Suprapubic skin (tissue), 4 donors: ENCODE measurements around the gene ARID1B. TPM values are rescaled to one million over a fixed set of nuclear protein-coding genes. Genes with fewer than 3 reads are reported as not detected.

Experiments used
- DNase-seq, 2 donors: peaks; one replicate each; pipeline ENCODE4 v3.0.0-alpha.2; 2019; ENCODE audit warnings: low spot score in 2 of 2
- H3K27ac ChIP-seq: fragments of 200-600 bp; sonication (generic); one replicate; pipeline ENCODE4 v1.5.1; 2019
- H3K27me3 ChIP-seq: fragments of 200-600 bp; sonication (generic); one replicate; pipeline ENCODE4 v1.5.1; 2019
- H3K36me3 ChIP-seq: fragments of 200-600 bp; sonication (generic); one replicate; pipeline ENCODE4 v1.5.1; 2019
- H3K4me1 ChIP-seq: fragments of 200-600 bp; sonication (generic); one replicate; pipeline ENCODE4 v1.5.1; 2019
- H3K4me3 ChIP-seq: fragments of 200-600 bp; sonication (generic); one replicate; pipeline ENCODE4 v1.5.1; 2019; ENCODE audit warnings: mild to moderate bottlenecking
- H3K9me3 ChIP-seq: fragments of 200-600 bp; sonication (generic); one replicate; pipeline ENCODE4 v1.5.1; 2019
- EP300 ChIP-seq: sonication (generic); formaldehyde crosslinking; IDR thresholded peaks from one replicate; pipeline ENCODE4 v1.6.1; 2017; ENCODE audit warnings: antibody characterized with exemption
- POLR2A ChIP-seq, 2 donors: fragments of 450-650 bp; IDR thresholded peaks; one replicate each; pipeline ENCODE4 v1.6.1; 2017; ENCODE audit warnings: antibody characterized with exemption in 2 of 2, mild to moderate bottlenecking in 2 of 2, moderate library complexity in 2 of 2
- POLR2AphosphoS5 ChIP-seq, 3 donors: sonication (generic); formaldehyde crosslinking; IDR thresholded peaks; one replicate each; pipeline ENCODE4 v1.6.1; 2017; ENCODE audit warnings: antibody characterized with exemption in 3 of 3
- WGBS: methylation state at CpG from one replicate; pipeline ENCODE4 v1.1.5; 2018; 5-methylcytosine and 5-hydroxymethylcytosine counted together
- total RNA-seq, 4 donors: library from RNA; depleted of rRNA; stranded (reverse); fragments of >200 nt; gene quantifications; one replicate each; pipeline ENCODE4 v1.1.0, GENCODE V29; 2016
- TF ChIP-seq, protein P1 (sequence below), 2 donors: fragments of 200-600 bp in 1 of 2; fragments of 450-650 bp in 1 of 2; sonication (generic) in 1 of 2; IDR thresholded peaks; one replicate each; pipeline ENCODE4 v1.5.1; 2016 to 2019; ENCODE audit warnings: antibody characterized with exemption in 2 of 2, mild to moderate bottlenecking in 1 of 2, moderate library complexity in 1 of 2

ARID1B gene
- total RNA-seq, 4 donors from 2014 or later, result 102 to 233 (median 129) TPM

- DNase-seq, result no peak
- H3K27ac ChIP-seq, result no peak overlapping the region
- no peaks in the 10 kb centered on the region for H3K36me3 ChIP-seq
- no peak overlapping the region for H3K4me3 ChIP-seq
- no peak for TF ChIP-seq EP300
- TF ChIP-seq, protein P1, sequence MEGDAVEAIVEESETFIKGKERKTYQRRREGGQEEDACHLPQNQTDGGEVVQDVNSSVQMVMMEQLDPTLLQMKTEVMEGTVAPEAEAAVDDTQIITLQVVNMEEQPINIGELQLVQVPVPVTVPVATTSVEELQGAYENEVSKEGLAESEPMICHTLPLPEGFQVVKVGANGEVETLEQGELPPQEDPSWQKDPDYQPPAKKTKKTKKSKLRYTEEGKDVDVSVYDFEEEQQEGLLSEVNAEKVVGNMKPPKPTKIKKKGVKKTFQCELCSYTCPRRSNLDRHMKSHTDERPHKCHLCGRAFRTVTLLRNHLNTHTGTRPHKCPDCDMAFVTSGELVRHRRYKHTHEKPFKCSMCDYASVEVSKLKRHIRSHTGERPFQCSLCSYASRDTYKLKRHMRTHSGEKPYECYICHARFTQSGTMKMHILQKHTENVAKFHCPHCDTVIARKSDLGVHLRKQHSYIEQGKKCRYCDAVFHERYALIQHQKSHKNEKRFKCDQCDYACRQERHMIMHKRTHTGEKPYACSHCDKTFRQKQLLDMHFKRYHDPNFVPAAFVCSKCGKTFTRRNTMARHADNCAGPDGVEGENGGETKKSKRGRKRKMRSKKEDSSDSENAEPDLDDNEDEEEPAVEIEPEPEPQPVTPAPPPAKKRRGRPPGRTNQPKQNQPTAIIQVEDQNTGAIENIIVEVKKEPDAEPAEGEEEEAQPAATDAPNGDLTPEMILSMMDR (IDR thresholded peaks at IDR 0.05), result no peak
- TF ChIP-seq POLR2AphosphoS5 (IDR thresholded peaks at IDR 0.05), result no peak
- no peak for TF ChIP-seq POLR2A (IDR thresholded peaks at IDR 0.05)
- H3K4me1 ChIP-seq, result peaks cover 23% of the 10 kb centered on the region
- WGBS, result 84% methylated on average over 20 of the region's 20 CpGs
- H3K9me3 ChIP-seq, result no peaks in the 10 kb centered on the region
- H3K27me3 ChIP-seq, result no peaks in the 10 kb centered on the region
Observed at GRCh38 chr6:157217198-157217893, 440.2 kb downstream of the ARID1B start.

GRCh38 chr6:157217894-157218370, 440.8 kb downstream of the ARID1B start:
- no peaks in the 10 kb centered on the region for H3K36me3 ChIP-seq
- 95% methylated on average over 10 of the region's 13 CpGs for WGBS
- peaks cover 23% of the 10 kb centered on the region for H3K4me1 ChIP-seq
- H3K4me3 ChIP-seq, result no peak overlapping the region
- no peak overlapping the region for H3K27ac ChIP-seq
- H3K9me3 ChIP-seq, result no peaks in the 10 kb centered on the region
- no peaks in the 10 kb centered on the region for H3K27me3 ChIP-seq
- DNase-seq, result no peak
- TF ChIP-seq, protein P1 (IDR thresholded peaks at IDR 0.05), result no peak
- no peak for TF ChIP-seq POLR2A (IDR thresholded peaks at IDR 0.05)
- TF ChIP-seq POLR2AphosphoS5 (IDR thresholded peaks at IDR 0.05), result no peak
- TF ChIP-seq EP300, result no peak

- no peak for DNase-seq
- Histone ChIP-seq H3K27me3 (no peaks in the 10 kb centered on the region), H3K9me3 (no peaks in the 10 kb centered on the region), H3K36me3 (no peaks in the 10 kb centered on the region), H3K4me1 (peaks cover 23% of the 10 kb centered on the region), H3K27ac (peak overlapping the region; percentile 35), H3K4me3 (no peak overlapping the region)
- WGBS, result 93% methylated on average over 23 of the region's 23 CpGs
- no peak for TF ChIP-seq EP300
- no peak for TF ChIP-seq POLR2AphosphoS5 (IDR thresholded peaks at IDR 0.05)
- TF ChIP-seq, protein P1 (IDR thresholded peaks at IDR 0.05), result no peak
- no peak for TF ChIP-seq POLR2A (IDR thresholded peaks at IDR 0.05)
Observed at GRCh38 chr6:157218371-157219198, 441.4 kb downstream of the ARID1B start.

DNA sequence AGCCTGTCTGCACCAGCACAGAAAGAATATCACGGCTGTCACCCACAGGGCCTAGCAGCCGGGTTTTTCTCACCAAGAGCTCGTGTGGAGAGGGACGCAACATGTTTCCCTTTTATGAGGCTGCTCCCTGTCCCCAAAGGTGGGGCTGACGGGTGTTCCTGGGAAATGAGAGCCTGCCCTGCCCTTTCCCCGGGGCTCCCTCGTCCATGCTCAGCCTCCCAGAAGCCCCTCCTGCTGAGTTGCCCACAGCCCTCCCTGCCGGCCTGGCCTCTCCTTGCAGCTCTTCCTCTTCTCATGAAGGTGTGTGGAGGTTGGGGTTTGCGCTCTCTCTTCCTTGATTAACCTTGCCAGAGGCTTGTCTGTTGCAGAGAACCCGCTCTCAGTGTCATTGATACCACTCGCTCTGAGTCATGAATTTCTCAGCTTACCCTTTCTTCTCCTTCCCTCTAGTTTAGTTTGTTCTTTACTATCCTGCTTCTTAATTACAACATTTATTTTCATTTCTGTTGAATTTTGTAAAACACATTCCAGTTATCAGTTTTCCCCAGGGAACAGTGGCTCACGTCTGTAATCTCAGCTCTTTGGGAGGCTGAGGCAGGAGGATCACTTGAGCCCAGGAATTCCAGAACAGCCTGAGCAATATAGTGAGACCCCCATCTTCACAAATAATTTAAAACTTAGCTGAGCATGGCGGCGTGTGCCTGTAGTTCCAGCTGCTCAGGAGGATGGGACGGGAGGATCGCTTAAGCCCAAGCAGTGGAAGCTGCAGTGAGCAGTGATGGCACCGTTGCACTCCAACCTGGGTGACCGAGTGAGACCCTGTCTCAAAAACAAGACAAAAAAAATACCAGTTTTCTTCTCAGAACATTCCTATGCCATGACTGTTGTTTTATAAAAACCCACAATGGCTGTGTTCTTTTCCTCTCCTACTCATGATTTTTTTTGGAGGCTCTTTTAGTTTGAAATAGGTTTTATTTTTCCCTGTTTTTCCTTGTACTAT, 442.3 kb downstream of the ARID1B start:
- Histone ChIP-seq H3K27me3 (no peaks in the 10 kb centered on the region), H3K4me1 (peaks cover 23% of the 10 kb centered on the region), H3K4me3 (no peak overlapping the region), H3K36me3 (no peaks in the 10 kb centered on the region), H3K27ac (peak overlapping the region; percentile 35), H3K9me3 (no peaks in the 10 kb centered on the region)
- DNase-seq, result peak in 1 of 2 donors; percentile 62
- 79% methylated on average over 18 of the region's 18 CpGs for WGBS
- TF ChIP-seq, protein P1 (IDR thresholded peaks at IDR 0.05), result no peak
- no peak for TF ChIP-seq POLR2A (IDR thresholded peaks at IDR 0.05)
